A549 (cell line): ENCODE measurements around the gene CRADD. TPM values are rescaled to one million over a fixed set of nuclear protein-coding genes. Genes with fewer than 3 reads are reported as not detected.

ENCODE experiments used
- ATAC-seq, 2 experiments: fragments of 200-7000 bp in 1 of 2; fragments of >200 bp in 1 of 2; cut with Nextera tagmentation in 1 of 2; cut with Tn5 transposase in 1 of 2; 3 replicates each; pipeline versions ENCODE4 v1.8.0 to v1.9.1; 2018 to 2020; ENCODE audit warnings: mild to moderate bottlenecking in 1 of 2, moderate library complexity in 1 of 2
- CTCF ChIA-PET: fragments of 300-600 bp; sonication (Branson Sonifier 250); formaldehyde crosslinking; extraction: SDS; loops from one replicate; lab custom pipeline; 2021; ENCODE audit warnings: antibody characterized with exemption, inconsistent platforms; lab: Yijun Ruan, JAX
- POLR2A ChIA-PET: fragments of 350-600 bp; formaldehyde crosslinking; extraction: SDS; loops from one replicate; lab custom pipeline; 2021; ENCODE audit warnings: antibody characterized with exemption, inconsistent platforms; lab: Yijun Ruan, JAX
- DNase-seq, 2 experiments: peaks; one replicate each; pipeline versions ENCODE4 v3.0.0 to v3.0.0-alpha.2; 2011 to 2016; ENCODE audit warnings: low read depth in 1 of 2, low spot score in 1 of 2
- FAIRE-seq: peaks from 2 replicates; lab custom pipeline; 2011; peaks lifted over from hg19 to GRCh38; lab: Jason Lieb, UNC
- H3K27ac ChIP-seq, 2 experiments: fragments of >200 bp; sonication (Bioruptor Twin); formaldehyde crosslinking; 3 replicates each; pipeline ENCODE4 v1.5.1; 2016 to 2017
- H3K4me1 ChIP-seq: fragments of >200 bp; sonication (Bioruptor Twin); formaldehyde crosslinking; 3 replicates; pipeline ENCODE4 v1.6.1; 2016
- H3K4me2 ChIP-seq: fragments of >200 bp; sonication (Bioruptor Twin); formaldehyde crosslinking; 3 replicates; pipeline ENCODE4 v1.6.1; 2016
- H3K4me3 ChIP-seq: fragments of >200 bp; sonication (Bioruptor Twin); formaldehyde crosslinking; 3 replicates; pipeline ENCODE4 v1.5.1; 2016
- H3K9me3 ChIP-seq: fragments of >200 bp; sonication (Bioruptor Twin); formaldehyde crosslinking; 3 replicates; pipeline ENCODE4 v1.6.1; 2016
- BCL3 ChIP-seq: fragments of >200 bp; sonication (Bioruptor Twin); formaldehyde crosslinking; IDR thresholded peaks from 3 replicates; pipeline ENCODE4 v1.6.1; 2016
- CEBPB ChIP-seq, 2 experiments: fragments of >200 bp in 1 of 2; sonication (Bioruptor Twin) in 1 of 2; formaldehyde crosslinking in 1 of 2; IDR thresholded peaks; 2 replicates each; pipeline ENCODE4 v1.6.1; 2012 to 2016
- FOSB ChIP-seq: fragments of 250-450 bp; sonication (Bioruptor Pico); IDR thresholded peaks from 2 replicates; pipeline ENCODE4 v1.5.0; 2020; ENCODE audit warnings: mild to moderate bottlenecking, moderate library complexity
- FOXS1 ChIP-seq: fragments of 250-450 bp; sonication (Bioruptor Pico); IDR thresholded peaks from 2 replicates; pipeline ENCODE4 v1.5.0; 2020; ENCODE audit warnings: mild to moderate bottlenecking, moderate library complexity
- HES2 ChIP-seq: fragments of >200 bp; sonication (Bioruptor Twin); formaldehyde crosslinking; IDR thresholded peaks from 2 replicates; pipeline ENCODE4 v1.6.1; 2016
- HOXB13 ChIP-seq: fragments of 250-450 bp; sonication (Bioruptor Pico); IDR thresholded peaks from 2 replicates; pipeline ENCODE4 v1.5.0; 2020; ENCODE audit warnings: low read depth, mild to moderate bottlenecking, moderate library complexity
- HOXB5 ChIP-seq: fragments of 250-450 bp; sonication (Bioruptor Pico); IDR thresholded peaks from 2 replicates; pipeline ENCODE4 v1.5.0; 2020; ENCODE audit warnings: mild to moderate bottlenecking, moderate library complexity
- KDM5A ChIP-seq: fragments of 200-600 bp; sonication (generic); IDR thresholded peaks from 2 replicates; pipeline ENCODE4 v1.6.1; 2016; ENCODE audit warnings: antibody characterized with exemption, mild to moderate bottlenecking
- MAX ChIP-seq: IDR thresholded peaks from 2 replicates; pipeline ENCODE4 v1.6.1; 2012
- NFE2L2 ChIP-seq: fragments of 150-350 bp; conservative IDR thresholded peaks from 2 replicates; pipeline ENCODE4 v1.6.1; 2014; ENCODE audit warnings: low read length
- NR3C1 ChIP-seq: fragments of >200 bp; sonication (Bioruptor Twin); formaldehyde crosslinking; IDR thresholded peaks from 3 replicates; pipeline ENCODE4 v1.6.1; 2017
- POLR2A ChIP-seq: IDR thresholded peaks from 2 replicates; pipeline ENCODE4 v1.6.1; 2012; ENCODE audit warnings: mild to moderate bottlenecking, low read length
- RAD21 ChIP-seq, 2 experiments: fragments of >200 bp in 1 of 2; sonication (Bioruptor Twin) in 1 of 2; formaldehyde crosslinking in 1 of 2; IDR thresholded peaks in 1 of 2; conservative IDR thresholded peaks in 1 of 2; 2 replicates in 1 of 2; 3 replicates in 1 of 2; pipeline ENCODE4 v1.6.1; 2012 to 2018; ENCODE audit warnings: inconsistent platforms in 1 of 2
- RARB ChIP-seq: fragments of 250-450 bp; sonication (Bioruptor Pico); IDR thresholded peaks from 2 replicates; pipeline ENCODE4 v1.8.0; 2021; ENCODE audit warnings: mild to moderate bottlenecking, moderate library complexity
- RCOR1 ChIP-seq: fragments of 150-350 bp; IDR thresholded peaks from 2 replicates; pipeline ENCODE4 v1.6.1; 2014; ENCODE audit warnings: antibody characterized with exemption, low read length, low read depth
- RNF2 ChIP-seq: fragments of 200-600 bp; sonication (generic); IDR thresholded peaks from 2 replicates; pipeline ENCODE4 v1.6.1; 2016; ENCODE audit warnings: low read depth, mild to moderate bottlenecking, antibody characterized with exemption, moderate library complexity, borderline replicate concordance
- SMC3 ChIP-seq: fragments of >200 bp; sonication (Bioruptor Twin); formaldehyde crosslinking; IDR thresholded peaks from 3 replicates; pipeline ENCODE4 v1.6.1; 2018; ENCODE audit warnings: inconsistent platforms
- TFCP2L1 ChIP-seq: fragments of 250-450 bp; sonication (Bioruptor Pico); IDR thresholded peaks from 2 replicates; pipeline ENCODE4 v1.5.0; 2021; ENCODE audit warnings: mild to moderate bottlenecking
- ZNF302 ChIP-seq: fragments of 250-450 bp; sonication (Bioruptor Pico); IDR thresholded peaks from 2 replicates; pipeline ENCODE4 v1.9.0; 2021; ENCODE audit warnings: inconsistent platforms, mild to moderate bottlenecking, moderate library complexity
- WGBS: methylation state at CpG from one replicate; pipeline ENCODE4 v1.1.6; 2017; ENCODE audit errors: missing lambda C conversion rate; 5-methylcytosine and 5-hydroxymethylcytosine counted together
- polyA plus RNA-seq, 4 experiments: library from polyadenylated mRNA; depleted of rRNA in 3 of 4; stranded (reverse); fragments of >200 nt; fragmentation: RNase III in 1 of 4; extraction: RNeasy Plus Mini Kit Qiagen cat#74134 plus additional on column Dnase treatment in 1 of 4; gene quantifications; 2 replicates in 3 of 4; 3 replicates in 1 of 4; pipeline ENCODE4 v1.2.3, GENCODE V29; 2011 to 2017
- TF ChIP-seq, protein P1 (sequence below): fragments of >200 bp; sonication (Bioruptor Twin); formaldehyde crosslinking; IDR thresholded peaks from 3 replicates; pipeline ENCODE4 v1.5.1; 2016
- TF ChIP-seq, protein P2 (sequence below): IDR thresholded peaks from 2 replicates; pipeline ENCODE4 v1.6.1; 2012
- TF ChIP-seq, protein P3 (sequence below): fragments of 250-450 bp; sonication (Bioruptor Pico); IDR thresholded peaks from 2 replicates; pipeline ENCODE4 v1.5.0; 2020; ENCODE audit warnings: low read depth, mild to moderate bottlenecking, moderate library complexity

CRADD gene
- polyA plus RNA-seq, 2 of the 4 experiments (the other 2 are of a cell fraction), result 13.2 to 23.0 TPM

- Histone ChIP-seq H3K4me1 (peaks cover 27% of the 10 kb centered on the region), H3K4me3 (no peak overlapping the region), H3K9me3 (no peaks in the 10 kb centered on the region), H3K27ac (peak overlapping the region in 1 of 2 experiments; percentile 72; a peak in 2 of 6 replicates)
- DNase-seq, result no peak
- 82% methylated on average over 18 of the region's 18 CpGs for WGBS
- POLR2A ChIA-PET, result no interaction called here
- FAIRE-seq, result no peak
- TF ChIP-seq HOXB13 (CRISPR knock-in tag) (no peak), MAX (no peak), ZNF302 (CRISPR knock-in tag) (no peak), TFCP2L1 (CRISPR knock-in tag) (no peak), FOSB (CRISPR knock-in tag) (no peak), RAD21 (conservative IDR thresholded peaks at IDR 0.05 in 1 of 2, IDR thresholded peaks at IDR 0.05 in 1 of 2) (no peak), SMC3 (no peak), RCOR1 (no peak)
- TF ChIP-seq, all 56 proteins: peak for 0
- no peak for ATAC-seq
- CTCF ChIA-PET, result interaction anchor here (0.6 kb wide), 1 partner anchor 989 kb away, joined by 3 read pairs; no protein-coding TSS in a partner anchor
- no peak overlapping the region for H3K4me2 ChIP-seq
Measured at GRCh38 chr12:93886533-93887511, 209.6 kb downstream of the CRADD start.

- TF ChIP-seq POLR2A, result no peak
- TF ChIP-seq KDM5A, result no peak
- TF ChIP-seq, protein P1, sequence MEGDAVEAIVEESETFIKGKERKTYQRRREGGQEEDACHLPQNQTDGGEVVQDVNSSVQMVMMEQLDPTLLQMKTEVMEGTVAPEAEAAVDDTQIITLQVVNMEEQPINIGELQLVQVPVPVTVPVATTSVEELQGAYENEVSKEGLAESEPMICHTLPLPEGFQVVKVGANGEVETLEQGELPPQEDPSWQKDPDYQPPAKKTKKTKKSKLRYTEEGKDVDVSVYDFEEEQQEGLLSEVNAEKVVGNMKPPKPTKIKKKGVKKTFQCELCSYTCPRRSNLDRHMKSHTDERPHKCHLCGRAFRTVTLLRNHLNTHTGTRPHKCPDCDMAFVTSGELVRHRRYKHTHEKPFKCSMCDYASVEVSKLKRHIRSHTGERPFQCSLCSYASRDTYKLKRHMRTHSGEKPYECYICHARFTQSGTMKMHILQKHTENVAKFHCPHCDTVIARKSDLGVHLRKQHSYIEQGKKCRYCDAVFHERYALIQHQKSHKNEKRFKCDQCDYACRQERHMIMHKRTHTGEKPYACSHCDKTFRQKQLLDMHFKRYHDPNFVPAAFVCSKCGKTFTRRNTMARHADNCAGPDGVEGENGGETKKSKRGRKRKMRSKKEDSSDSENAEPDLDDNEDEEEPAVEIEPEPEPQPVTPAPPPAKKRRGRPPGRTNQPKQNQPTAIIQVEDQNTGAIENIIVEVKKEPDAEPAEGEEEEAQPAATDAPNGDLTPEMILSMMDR, result no peak
- TF ChIP-seq RAD21 (conservative IDR thresholded peaks at IDR 0.05 in 1 of 2, IDR thresholded peaks at IDR 0.05 in 1 of 2), result no peak
- no peak for TF ChIP-seq RNF2
- TF ChIP-seq NFE2L2, result no peak
- no peak for TF ChIP-seq FOXS1 (CRISPR knock-in tag)
- TF ChIP-seq, protein P2, sequence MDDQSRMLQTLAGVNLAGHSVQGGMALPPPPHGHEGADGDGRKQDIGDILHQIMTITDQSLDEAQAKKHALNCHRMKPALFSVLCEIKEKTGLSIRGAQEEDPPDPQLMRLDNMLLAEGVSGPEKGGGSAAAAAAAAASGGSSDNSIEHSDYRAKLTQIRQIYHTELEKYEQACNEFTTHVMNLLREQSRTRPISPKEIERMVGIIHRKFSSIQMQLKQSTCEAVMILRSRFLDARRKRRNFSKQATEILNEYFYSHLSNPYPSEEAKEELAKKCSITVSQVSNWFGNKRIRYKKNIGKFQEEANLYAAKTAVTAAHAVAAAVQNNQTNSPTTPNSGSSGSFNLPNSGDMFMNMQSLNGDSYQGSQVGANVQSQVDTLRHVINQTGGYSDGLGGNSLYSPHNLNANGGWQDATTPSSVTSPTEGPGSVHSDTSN, result no peak
- TF ChIP-seq, protein P3, sequence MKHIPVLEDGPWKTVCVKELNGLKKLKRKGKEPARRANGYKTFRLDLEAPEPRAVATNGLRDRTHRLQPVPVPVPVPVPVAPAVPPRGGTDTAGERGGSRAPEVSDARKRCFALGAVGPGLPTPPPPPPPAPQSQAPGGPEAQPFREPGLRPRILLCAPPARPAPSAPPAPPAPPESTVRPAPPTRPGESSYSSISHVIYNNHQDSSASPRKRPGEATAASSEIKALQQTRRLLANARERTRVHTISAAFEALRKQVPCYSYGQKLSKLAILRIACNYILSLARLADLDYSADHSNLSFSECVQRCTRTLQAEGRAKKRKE, result no peak
- CTCF ChIA-PET, result interaction anchor here (0.7 to 2.4 kb wide), 3 partner anchors 8 to 213 kb away, joined by 4 to 6 read pairs (median 6); no protein-coding TSS in a partner anchor
- WGBS, result 85% methylated on average over 3 of the region's 3 CpGs
Measured at GRCh38 chr12:93888964-93889363, 211.8 kb downstream of the CRADD start.

DNA sequence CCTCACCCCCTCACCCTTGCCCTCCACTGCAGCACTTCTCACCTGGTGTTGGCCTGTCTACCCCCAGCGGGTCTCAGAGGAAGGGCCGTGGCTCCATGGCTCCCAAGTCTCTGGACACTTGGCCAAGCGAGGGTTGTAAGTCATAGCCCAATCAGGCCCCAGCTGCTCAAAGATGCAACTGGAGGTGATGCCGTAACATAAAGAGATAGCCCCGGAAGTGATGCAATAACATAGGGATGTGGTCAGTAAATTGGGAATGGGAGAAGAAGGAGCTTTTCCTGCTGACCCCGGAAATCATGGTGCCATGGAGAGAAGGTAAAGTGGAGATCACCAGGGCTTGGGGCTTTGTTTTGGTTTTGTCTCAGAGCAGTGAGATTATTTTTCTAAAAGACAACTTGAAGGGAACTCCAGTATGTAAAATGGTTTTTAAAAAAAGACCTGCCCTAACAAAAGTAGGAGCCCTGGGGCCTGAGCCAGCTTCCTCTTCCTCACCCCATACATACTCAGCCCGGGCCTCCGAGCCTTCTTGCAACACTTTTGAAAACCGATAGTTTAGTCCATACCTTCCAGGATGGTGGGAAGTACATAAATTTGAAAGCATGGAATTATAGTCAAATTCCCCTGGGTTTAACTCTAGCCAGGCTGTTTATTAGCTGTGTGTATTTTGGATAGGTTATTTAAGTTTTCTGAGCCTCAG, 212.5 kb downstream of the CRADD start:
- no peak overlapping the region for H3K27ac ChIP-seq
- POLR2A ChIA-PET, result no interaction called here

More at GRCh38 chr12:93888964-93889363, 211.8 kb downstream of the CRADD start:
- Histone ChIP-seq H3K27ac (no peak overlapping the region), H3K4me2 (no peak overlapping the region), H3K9me3 (no peaks in the 10 kb centered on the region), H3K4me1 (peaks cover 21% of the 10 kb centered on the region), H3K4me3 (no peak overlapping the region)
- FAIRE-seq (no peak), ATAC-seq (no peak), DNase-seq (no peak)
- POLR2A ChIA-PET, result no interaction called here

More for the DNA sequence above, 212.5 kb downstream of the CRADD start:
- Histone ChIP-seq H3K4me3 (no peak overlapping the region), H3K9me3 (no peaks in the 10 kb centered on the region), H3K4me2 (no peak overlapping the region), H3K4me1 (peaks cover 14% of the 10 kb centered on the region)
- CTCF ChIA-PET, result interaction anchor here (1.3 to 2.4 kb wide), 2 partner anchors 9 to 213 kb away, joined by 6 read pairs; no protein-coding TSS in a partner anchor
- DNase-seq, result no peak
- no peak for FAIRE-seq
- no peak for TF ChIP-seq BCL3
- TF ChIP-seq RARB (CRISPR knock-in tag), result no peak
- TF ChIP-seq HES2, result no peak
- TF ChIP-seq NR3C1, result no peak
- TF ChIP-seq FOXS1 (CRISPR knock-in tag), result no peak
- TF ChIP-seq, protein P2, result no peak
- TF ChIP-seq CEBPB (IDR thresholded peaks at IDR 0.05), result 0 out of 4 replicates have a peak, but pooled peaks of 1 of the 2 experiments have one; percentile 12
- TF ChIP-seq HOXB5 (CRISPR knock-in tag), result no peak
- 86% methylated on average over 9 of the region's 9 CpGs for WGBS
- ATAC-seq, result no peak
